Effector CD4-positive, alpha-beta T cell (primary cell): Measurements from ENCODE around the gene RSF1.

Experiments
- DNase-seq: peaks from one replicate; pipeline ENCODE4 v3.0.0-alpha.2; 2020

RSF1 gene

GRCh38 chr11:77736473-77736872, 84.0 kb downstream of the RSF1 start:
- DNase-seq, result no peak

GRCh38 chr11:77734890-77735289, 85.6 kb downstream of the RSF1 start:
- DNase-seq, result no peak

DNA sequence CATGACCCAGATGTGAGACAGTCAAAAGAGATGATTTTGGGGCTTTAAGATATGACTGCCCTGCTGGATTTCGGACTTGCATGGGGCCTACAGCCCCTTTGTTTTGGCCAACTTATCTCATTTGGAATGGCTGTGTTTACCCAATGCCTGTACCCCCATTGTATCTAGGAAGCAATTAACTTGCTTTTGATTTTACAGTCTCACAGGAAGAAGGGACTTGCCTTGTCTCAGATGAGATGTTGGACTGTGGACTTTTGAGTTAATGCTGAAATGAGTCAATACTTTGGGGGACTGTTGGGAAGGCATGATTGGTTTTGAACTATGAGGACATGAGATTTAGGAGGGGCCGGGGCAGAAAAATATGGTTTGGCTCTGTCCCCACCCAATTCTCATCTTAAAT, 88.4 kb downstream of the RSF1 start:
- no peak for DNase-seq

DNA sequence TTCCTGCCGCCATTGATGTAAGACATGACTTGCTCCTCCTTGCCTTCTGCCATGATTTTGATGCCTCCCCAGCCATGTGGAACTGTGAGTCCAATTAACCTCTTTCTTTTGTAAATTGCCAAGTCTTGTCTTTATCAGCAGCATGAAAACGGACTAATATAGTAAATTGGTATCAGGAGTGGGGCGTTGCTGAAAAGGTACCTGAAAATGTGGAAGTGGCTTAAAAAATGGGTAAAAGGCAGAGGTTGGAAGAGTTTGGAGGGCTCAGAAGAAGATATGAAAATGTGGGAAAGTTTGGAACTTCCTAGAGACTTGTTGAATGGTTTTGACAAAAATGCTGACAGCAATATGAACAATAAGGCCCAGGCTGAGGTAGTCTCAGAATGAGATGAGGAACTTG, 89.7 kb downstream of the RSF1 start:
- no peak for DNase-seq

DNA sequence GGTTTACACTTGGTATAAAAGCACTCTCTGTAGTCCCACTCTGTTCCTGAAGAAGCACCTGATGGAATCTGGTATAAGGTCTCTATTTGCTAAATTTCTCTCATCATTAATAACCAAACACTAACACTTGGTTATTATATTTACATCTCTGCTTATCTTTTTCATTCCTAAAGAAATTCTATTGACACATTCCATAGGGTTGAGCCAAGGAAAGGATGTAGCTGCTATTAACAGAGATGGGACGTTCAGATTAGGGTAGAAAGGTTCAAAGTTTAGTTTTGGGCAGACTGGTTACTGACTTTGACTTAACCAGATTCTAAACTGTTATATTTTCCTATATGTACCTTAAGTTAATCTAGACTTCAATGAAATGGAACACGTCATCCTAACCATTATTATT, 91.5 kb downstream of the RSF1 start:
- no peak for DNase-seq

- DNase-seq, result no peak
Observed at GRCh38 chr11:77728203-77728786, 92.2 kb downstream of the RSF1 start.

- DNase-seq, result no peak
Observed at GRCh38 chr11:77726524-77726923, 94.0 kb downstream of the RSF1 start.

DNA sequence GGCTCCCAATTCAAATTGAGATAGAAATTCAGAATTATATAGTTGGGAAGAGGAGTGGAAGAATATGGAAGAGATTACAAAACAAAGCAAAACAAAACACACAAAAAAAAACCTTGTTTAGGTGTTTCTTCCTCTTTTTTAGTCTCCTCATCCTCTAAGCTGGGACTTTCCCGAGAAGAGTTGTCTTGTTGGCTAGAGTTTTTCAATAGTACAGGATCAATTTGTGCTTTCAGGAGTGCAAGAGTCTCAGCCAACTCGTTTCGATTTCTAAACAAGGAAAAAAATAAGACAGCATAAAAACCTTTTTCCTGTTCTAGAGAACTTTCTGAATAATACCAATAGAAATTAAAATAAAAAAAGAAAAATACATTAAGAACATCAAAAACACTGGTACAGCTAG, 95.1 kb downstream of the RSF1 start:
- DNase-seq, result no peak

- DNase-seq, result no peak
Observed at GRCh38 chr11:77724636-77725035, 95.9 kb downstream of the RSF1 start.

GRCh38 chr11:77723024-77723423, 97.5 kb downstream of the RSF1 start:
- DNase-seq, result no peak

- no peak for DNase-seq
Observed at GRCh38 chr11:77710358-77710757, 110.2 kb downstream of the RSF1 start.

- DNase-seq, result no peak
Observed at GRCh38 chr11:77705876-77706579, 114.5 kb downstream of the RSF1 start.

GRCh38 chr11:77705195-77705875, 115.2 kb downstream of the RSF1 start:
- no peak for DNase-seq

DNA sequence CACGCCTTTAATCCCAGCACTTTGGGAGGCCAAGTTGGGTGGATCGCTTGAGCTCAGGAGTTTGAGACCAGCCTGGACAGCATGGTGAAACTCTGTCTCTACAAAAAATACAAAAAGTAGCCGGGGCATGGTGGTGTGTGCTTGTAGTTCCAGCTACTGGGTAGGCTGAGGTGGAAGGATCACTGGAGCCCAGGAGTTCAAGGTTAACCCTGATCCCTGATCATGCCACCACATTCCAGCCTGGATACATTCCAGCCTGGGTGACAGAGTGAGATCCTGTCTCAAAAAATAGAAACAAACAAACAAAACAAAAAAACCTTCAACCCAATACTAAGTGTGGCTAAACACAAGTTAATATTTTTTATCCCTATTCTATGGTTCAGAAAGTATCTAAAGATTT, 116.5 kb downstream of the RSF1 start:
- DNase-seq, result no peak

DNA sequence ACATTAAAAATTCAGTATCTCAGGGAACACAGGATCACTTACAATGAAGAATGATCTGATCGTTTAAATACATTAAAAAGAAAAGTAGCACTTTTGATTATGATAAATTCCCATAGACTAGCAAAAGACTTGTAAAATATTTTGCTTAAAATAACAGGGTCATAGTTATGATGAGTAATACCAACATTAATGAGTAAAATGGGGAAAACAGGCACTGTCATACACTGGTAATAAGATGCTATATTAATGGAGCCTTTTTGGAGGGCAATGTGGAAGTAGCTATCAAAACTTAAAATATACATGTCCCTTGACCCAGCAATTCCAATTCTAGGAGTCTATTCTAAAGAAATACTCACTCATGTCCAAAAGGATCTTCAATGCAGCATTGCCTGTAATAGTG, 121.1 kb downstream of the RSF1 start:
- no peak for DNase-seq

GRCh38 chr11:77698896-77699295, 121.6 kb downstream of the RSF1 start:
- no peak for DNase-seq

DNA sequence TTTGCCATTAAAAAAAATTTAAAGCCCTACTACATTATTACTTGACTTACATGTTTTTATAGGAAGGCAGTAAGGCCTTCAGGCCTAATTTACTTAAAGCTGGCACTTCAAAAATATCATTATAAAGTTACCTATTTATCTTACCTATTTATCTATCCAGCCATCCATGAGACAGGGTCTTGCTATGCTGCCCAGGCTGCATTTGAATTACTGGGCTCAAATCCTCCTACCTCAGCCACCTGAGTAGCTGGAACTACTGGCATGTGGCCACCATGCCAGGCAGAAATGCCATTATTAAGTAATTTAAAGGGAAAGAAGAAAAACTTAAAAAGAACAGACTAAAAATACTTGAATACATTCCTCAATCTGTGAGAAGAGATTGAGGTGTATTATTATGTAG, 122.7 kb downstream of the RSF1 start:
- no peak for DNase-seq

DNA sequence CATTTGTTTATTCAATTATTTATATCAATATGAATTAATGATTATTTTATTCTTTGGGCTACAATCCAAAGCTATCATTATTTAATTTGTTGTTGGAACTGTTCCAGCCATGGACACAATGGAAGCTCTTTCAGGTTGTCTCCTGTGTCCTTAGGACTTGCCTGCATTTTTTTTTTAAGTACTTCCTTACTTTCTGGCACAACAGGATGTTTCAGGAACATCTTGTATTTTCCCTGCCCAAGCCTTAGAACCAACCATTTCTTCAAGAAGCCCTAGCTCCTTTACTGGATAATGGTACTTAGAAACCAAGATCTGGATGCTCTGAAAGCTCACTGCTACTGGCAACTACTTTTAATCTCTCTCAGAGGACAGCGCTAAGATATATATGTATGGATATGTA, 125.1 kb downstream of the RSF1 start:
- no peak for DNase-seq

- no peak for DNase-seq
Observed at GRCh38 chr11:77690649-77691048, 129.9 kb downstream of the RSF1 start.

DNA sequence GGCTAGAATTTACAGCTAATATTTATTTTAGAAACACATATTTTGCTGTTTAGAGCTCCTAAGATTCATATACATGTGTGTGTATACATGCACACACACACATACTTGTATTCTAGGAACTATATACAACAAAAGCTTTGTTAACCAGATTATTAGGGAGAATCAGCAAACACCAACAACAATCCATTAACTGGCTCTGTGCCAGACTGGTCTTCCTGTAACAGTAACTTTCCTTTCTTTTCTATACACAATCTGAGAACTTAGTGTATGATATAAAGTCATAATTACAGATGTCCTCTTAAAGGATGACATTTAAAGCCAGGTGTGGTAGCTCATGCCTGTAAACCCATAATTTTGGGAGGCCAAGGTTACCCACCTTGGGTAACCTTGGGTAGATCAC, 133.4 kb downstream of the RSF1 start:
- no peak for DNase-seq

GRCh38 chr11:77677138-77677537, 143.4 kb downstream of the RSF1 start:
- no peak for DNase-seq

- DNase-seq, result no peak
Observed at GRCh38 chr11:77672264-77672663, 148.3 kb downstream of the RSF1 start.

- no peak for DNase-seq
Observed at GRCh38 chr11:77669848-77670511, 150.5 kb downstream of the RSF1 start.

DNA sequence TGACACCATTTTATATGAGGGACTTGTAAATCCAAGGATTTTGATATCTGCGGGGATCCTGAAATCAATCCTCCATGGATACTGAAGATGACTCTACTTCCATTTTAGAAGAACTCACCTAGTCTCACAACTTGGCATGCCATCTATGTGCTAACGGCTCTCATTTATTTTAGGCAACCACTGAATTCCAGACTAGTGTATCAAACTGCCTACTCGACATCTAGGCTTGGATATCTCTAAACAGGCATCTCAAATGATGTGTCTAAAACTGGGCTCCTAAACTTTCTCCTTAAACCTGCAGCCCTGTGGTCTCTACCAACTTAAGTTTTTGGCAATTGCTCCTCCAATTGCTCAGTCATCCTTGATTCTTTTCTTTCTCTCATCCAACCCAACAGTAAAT, 151.8 kb downstream of the RSF1 start:
- no peak for DNase-seq
